Vagina (tissue), 2 donors: ENCODE results near the gene ATG16L1. TPM values are rescaled to one million over a fixed set of nuclear protein-coding genes. Genes with fewer than 3 reads are reported as not detected.

Experiments
- DNase-seq, 2 donors: peaks; one replicate each; pipeline ENCODE4 v3.0.0-alpha.2; 2017; ENCODE audit errors: extremely low spot score in 2 of 2
- H3K27ac ChIP-seq: fragments of 200-600 bp; sonication (generic); one replicate; pipeline ENCODE4 v1.5.1; 2019
- H3K27me3 ChIP-seq: fragments of 200-600 bp; sonication (generic); one replicate; pipeline ENCODE4 v1.5.1; 2019
- H3K36me3 ChIP-seq, 2 donors: fragments of 200-600 bp; sonication (generic); one replicate each; pipeline ENCODE4 v1.5.1; 2017 to 2019
- H3K4me1 ChIP-seq: fragments of 200-600 bp; sonication (generic); one replicate; pipeline ENCODE4 v1.5.1; 2019
- H3K4me3 ChIP-seq, 2 donors: fragments of 200-600 bp; sonication (generic); 1 replicate in 1 of 2; 2 replicates in 1 of 2; pipeline ENCODE4 v1.5.1; 2016 to 2019
- H3K9me3 ChIP-seq: fragments of 200-600 bp; sonication (generic); one replicate; pipeline ENCODE4 v1.5.1; 2019
- POLR2A ChIP-seq, 2 donors: fragments of 450-650 bp; IDR thresholded peaks; one replicate each; pipeline ENCODE4 v1.6.1; 2017; ENCODE audit warnings: antibody characterized with exemption in 2 of 2, mild to moderate bottlenecking in 2 of 2, moderate library complexity in 2 of 2
- POLR2AphosphoS5 ChIP-seq, 2 donors: sonication (generic); formaldehyde crosslinking; IDR thresholded peaks; one replicate each; pipeline ENCODE4 v1.9.0; 2017; ENCODE audit warnings: antibody characterized with exemption in 2 of 2, mild to moderate bottlenecking in 2 of 2, low read depth in 1 of 2; ENCODE audit not compliant: insufficient read depth in 1 of 2
- intact Hi-C: fragments of 100-400 bp; cut with DNase I; formaldehyde crosslinking; loops from one replicate; pipeline ENCODE4 v1.15.1; 2023
- small RNA-seq: library from RNA; depleted of rRNA; stranded (forward); fragments of <200 nt; gene quantifications from one replicate; pipeline ENCODE3, GENCODE V24; 2016
- total RNA-seq: library from RNA; depleted of rRNA; stranded (reverse); fragments of >200 nt; gene quantifications from one replicate; pipeline ENCODE4 v1.2.3, GENCODE V29; 2016
- TF ChIP-seq, protein P1 (sequence below), 3 experiments: fragments of 450-650 bp in 2 of 3; fragments of 200-600 bp in 1 of 3; sonication (generic) in 1 of 3; IDR thresholded peaks; one replicate each; pipeline ENCODE4 v1.5.1; 2017 to 2019; ENCODE audit warnings: antibody characterized with exemption in 3 of 3, mild to moderate bottlenecking in 2 of 3, moderate library complexity in 2 of 3

ATG16L1 gene
- total RNA-seq, 1 donor from 2014 or later: 29.2 TPM

DNA sequence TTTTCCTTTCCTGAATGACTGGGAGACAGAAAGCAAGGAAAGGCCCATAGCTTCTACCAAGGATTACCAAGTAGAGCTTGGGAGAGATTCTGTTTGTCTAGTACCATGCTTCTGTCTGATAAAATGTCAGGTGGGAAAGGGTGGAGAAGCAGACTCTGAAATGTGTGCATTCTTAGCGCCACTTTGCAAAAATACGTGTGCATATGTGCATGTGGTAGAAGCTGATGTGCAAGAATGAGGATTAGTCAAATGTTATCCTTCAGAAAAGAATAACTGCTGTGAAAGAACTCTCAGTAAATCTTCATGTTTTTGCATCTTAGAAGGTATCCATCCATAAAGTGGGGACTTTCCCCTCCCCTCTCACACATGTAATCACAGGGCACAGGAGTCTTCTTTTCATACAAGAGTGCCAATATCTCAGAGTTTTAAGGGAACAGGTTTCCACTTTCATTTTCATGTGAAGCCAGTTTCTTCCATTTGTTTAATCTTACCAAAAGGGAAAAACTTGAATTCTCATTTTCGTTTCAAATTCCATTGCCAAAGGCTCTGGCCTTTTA, 87.4 kb downstream of the ATG16L1 start:
- TF ChIP-seq, protein P1, sequence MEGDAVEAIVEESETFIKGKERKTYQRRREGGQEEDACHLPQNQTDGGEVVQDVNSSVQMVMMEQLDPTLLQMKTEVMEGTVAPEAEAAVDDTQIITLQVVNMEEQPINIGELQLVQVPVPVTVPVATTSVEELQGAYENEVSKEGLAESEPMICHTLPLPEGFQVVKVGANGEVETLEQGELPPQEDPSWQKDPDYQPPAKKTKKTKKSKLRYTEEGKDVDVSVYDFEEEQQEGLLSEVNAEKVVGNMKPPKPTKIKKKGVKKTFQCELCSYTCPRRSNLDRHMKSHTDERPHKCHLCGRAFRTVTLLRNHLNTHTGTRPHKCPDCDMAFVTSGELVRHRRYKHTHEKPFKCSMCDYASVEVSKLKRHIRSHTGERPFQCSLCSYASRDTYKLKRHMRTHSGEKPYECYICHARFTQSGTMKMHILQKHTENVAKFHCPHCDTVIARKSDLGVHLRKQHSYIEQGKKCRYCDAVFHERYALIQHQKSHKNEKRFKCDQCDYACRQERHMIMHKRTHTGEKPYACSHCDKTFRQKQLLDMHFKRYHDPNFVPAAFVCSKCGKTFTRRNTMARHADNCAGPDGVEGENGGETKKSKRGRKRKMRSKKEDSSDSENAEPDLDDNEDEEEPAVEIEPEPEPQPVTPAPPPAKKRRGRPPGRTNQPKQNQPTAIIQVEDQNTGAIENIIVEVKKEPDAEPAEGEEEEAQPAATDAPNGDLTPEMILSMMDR (IDR thresholded peaks at IDR 0.05): no peak
- TF ChIP-seq POLR2A (IDR thresholded peaks at IDR 0.05) (no peak), POLR2AphosphoS5 (IDR thresholded peaks at IDR 0.05; ENCODE audit: insufficient read depth in 1 of 2, low read depth in 1 of 2) (no peak)
- Histone ChIP-seq H3K9me3 (no peaks in the 10 kb centered on the region), H3K36me3 (no peaks in the 10 kb centered on the region), H3K27ac (no peak overlapping the region), H3K4me1 (no peaks in the 10 kb centered on the region), H3K27me3 (no peaks in the 10 kb centered on the region), H3K4me3 (no peak overlapping the region)
- DNase-seq: no peak
- intact Hi-C loops: no loop called here

DNA sequence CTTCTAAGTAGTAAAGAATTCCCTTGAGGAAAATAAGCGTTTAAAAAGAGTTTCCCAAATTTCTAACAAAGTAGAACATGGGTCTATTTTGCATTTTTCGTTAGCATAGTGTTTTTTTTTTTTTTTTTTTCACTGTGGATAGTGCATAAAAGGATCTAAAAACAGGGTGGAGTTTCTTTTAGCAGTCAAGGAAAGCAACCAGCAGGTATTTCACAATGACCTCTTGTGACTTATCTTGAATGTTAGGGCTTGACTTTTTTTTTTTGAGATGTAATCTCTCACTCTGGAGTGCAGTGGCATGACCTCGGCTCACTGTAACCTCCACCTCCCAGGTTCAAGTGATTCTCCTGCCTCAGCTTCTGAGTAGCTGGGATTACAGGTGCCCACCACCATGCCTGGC, 88.0 kb downstream of the ATG16L1 start:
- no peaks in the 10 kb centered on the region for H3K4me1 ChIP-seq
- H3K27me3 ChIP-seq: no peaks in the 10 kb centered on the region
- no peak for DNase-seq
- H3K36me3 ChIP-seq: no peaks in the 10 kb centered on the region
- TF ChIP-seq POLR2A (IDR thresholded peaks at IDR 0.05): no peak
- no peak overlapping the region for H3K4me3 ChIP-seq
- no peak overlapping the region for H3K27ac ChIP-seq
- intact Hi-C loops: no loop called here
- no peaks in the 10 kb centered on the region for H3K9me3 ChIP-seq

DNA sequence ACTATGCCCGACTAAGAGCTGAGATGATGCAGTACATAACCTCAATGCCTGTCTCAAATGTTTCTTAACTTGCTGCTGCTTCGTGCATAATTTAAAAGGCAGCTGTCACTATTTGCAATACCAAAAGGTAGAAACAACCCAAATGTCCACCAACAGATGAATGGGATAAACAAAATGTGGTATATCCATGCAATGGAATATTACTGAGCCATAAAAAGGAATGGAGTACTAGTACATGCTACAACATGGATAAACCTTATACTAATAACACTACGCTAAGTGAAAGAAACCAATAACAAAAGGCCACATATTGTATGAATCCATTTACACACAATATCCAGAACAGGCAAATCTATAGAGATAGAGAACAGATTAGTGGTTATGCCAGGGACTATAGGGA, 89.8 kb downstream of the ATG16L1 start:
- H3K4me3 ChIP-seq: no peak overlapping the region
- H3K36me3 ChIP-seq: no peaks in the 10 kb centered on the region
- DNase-seq: no peak
- TF ChIP-seq, protein P1 (IDR thresholded peaks at IDR 0.05): no peak
- TF ChIP-seq POLR2AphosphoS5 (IDR thresholded peaks at IDR 0.05; ENCODE audit: insufficient read depth in 1 of 2, low read depth in 1 of 2): no peak
- TF ChIP-seq POLR2A (IDR thresholded peaks at IDR 0.05): no peak
- no peaks in the 10 kb centered on the region for H3K27me3 ChIP-seq
- no peak overlapping the region for H3K27ac ChIP-seq
- intact Hi-C loops: no loop called here
- H3K4me1 ChIP-seq: no peaks in the 10 kb centered on the region
- no peaks in the 10 kb centered on the region for H3K9me3 ChIP-seq

DNA sequence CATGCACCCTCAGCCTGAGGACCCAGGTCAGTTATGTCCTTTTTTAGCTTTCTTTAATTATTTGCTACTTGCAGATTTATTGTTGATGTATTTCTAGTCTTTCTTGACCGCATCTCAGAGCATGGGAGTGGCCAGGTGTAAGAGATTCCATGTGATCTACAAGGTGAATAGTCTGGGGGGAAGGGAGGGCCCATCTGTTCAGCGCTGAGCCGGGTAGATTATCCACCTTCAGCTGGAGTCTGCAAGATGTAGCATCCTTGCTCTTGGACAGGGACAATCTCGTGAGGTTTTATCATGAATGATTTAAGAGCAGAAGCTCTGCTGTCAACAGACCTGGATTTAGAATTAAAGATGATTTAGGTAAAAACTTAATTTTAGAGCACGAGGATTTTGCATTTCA, 90.8 kb downstream of the ATG16L1 start:
- no peak for DNase-seq
- Histone ChIP-seq H3K27ac (no peak overlapping the region), H3K4me3 (no peak overlapping the region), H3K4me1 (no peaks in the 10 kb centered on the region), H3K36me3 (no peaks in the 10 kb centered on the region), H3K27me3 (no peaks in the 10 kb centered on the region), H3K9me3 (no peaks in the 10 kb centered on the region)
- TF ChIP-seq, protein P1 (IDR thresholded peaks at IDR 0.05): no peak
- TF ChIP-seq POLR2AphosphoS5 (IDR thresholded peaks at IDR 0.05; ENCODE audit: insufficient read depth in 1 of 2, low read depth in 1 of 2) (no peak), POLR2A (IDR thresholded peaks at IDR 0.05) (no peak)
- intact Hi-C loops: no loop called here

DNA sequence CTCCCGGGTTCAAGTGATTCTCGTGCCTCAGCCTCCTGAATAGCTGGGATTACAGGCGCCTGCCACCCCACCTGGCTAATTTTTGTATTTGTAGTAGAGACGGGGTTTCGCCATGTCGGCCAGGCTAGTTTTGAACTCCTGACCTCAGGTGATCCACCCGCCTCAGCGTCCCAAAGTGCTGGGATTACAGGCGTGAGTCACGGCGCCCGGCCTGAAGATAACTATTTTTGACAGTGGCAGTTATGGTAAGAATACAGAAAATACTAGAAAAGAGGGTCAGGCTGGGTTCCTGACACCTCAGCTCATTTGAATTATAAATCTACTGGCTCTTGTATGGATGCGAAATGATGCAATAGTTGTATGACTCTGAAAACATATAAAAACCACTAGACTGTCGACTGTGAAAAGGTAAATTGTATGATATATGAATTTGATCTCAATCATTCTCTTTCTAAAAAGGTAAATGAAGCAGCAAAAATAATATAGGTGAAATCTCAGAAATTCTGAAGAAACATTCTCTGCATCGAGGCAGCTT, 91.8 kb downstream of the ATG16L1 start:
- Histone ChIP-seq H3K27ac (no peak overlapping the region), H3K4me3 (no peak overlapping the region), H3K4me1 (no peaks in the 10 kb centered on the region), H3K36me3 (no peaks in the 10 kb centered on the region), H3K27me3 (no peaks in the 10 kb centered on the region), H3K9me3 (no peaks in the 10 kb centered on the region)
- TF ChIP-seq, protein P1 (IDR thresholded peaks at IDR 0.05): no peak
- TF ChIP-seq POLR2AphosphoS5 (IDR thresholded peaks at IDR 0.05; ENCODE audit: insufficient read depth in 1 of 2, low read depth in 1 of 2) (no peak), POLR2A (IDR thresholded peaks at IDR 0.05) (no peak)
- DNase-seq: no peak
- intact Hi-C loops: no loop called here

Small RNA genes within 50 kb of the gene (small RNA-seq; reads per million reads assigned to genes)
- gene RN7SL32P (not detected), gene SCARNA5 (220 reads per million, percentile 98 among the genes with 10 or more reads in this experiment), gene SCARNA6 (26.7 reads per million, percentile 95 among the genes with 10 or more reads in this experiment)

Other genes starting within 250 kb of the ATG16L1 start
- gene NGEF, start 238.4 kb upstream of the ATG16L1 start, total RNA-seq: 4.9 TPM
- gene NEU2, start 219.0 kb upstream of the ATG16L1 start, total RNA-seq: not detected
- gene INPP5D, start 191.3 kb upstream of the ATG16L1 start, total RNA-seq: 33.4 TPM
- gene SAG, start 56.1 kb downstream of the ATG16L1 start, total RNA-seq: not detected
- gene DGKD, start 102.8 kb downstream of the ATG16L1 start, total RNA-seq: 13.3 TPM